HepG2 (cell line): ENCODE results near the gene MRPL30. TPM values are rescaled to one million over a fixed set of nuclear protein-coding genes. Genes with fewer than 3 reads are reported as not detected.

ENCODE experiments used
- AGO1 ChIP-seq: fragments of 200-400 bp; formaldehyde crosslinking; IDR thresholded peaks from 2 replicates; pipeline ENCODE4 v1.6.1; 2017; ENCODE audit warnings: mild to moderate bottlenecking, low read depth, low read length, moderate library complexity; ENCODE audit not compliant: poor library complexity, severe bottlenecking
- ARNT2 ChIP-seq: sonication (generic); formaldehyde crosslinking; IDR thresholded peaks from 2 replicates; pipeline ENCODE4 v1.8.0; 2022; ENCODE audit warnings: mild to moderate bottlenecking, low read depth, missing genetic modification reagents, moderate library complexity
- CERS6 ChIP-seq: sonication (generic); formaldehyde crosslinking; IDR thresholded peaks from 2 replicates; pipeline ENCODE4 v1.5.0; 2020; ENCODE audit warnings: missing genetic modification reagents
- DBP ChIP-seq: sonication (generic); formaldehyde crosslinking; IDR thresholded peaks from 2 replicates; pipeline ENCODE4 v1.4.0; 2020; ENCODE audit warnings: missing genetic modification reagents; ENCODE audit errors: not compliant biosample characterization
- KLF13 ChIP-seq: sonication (generic); formaldehyde crosslinking; IDR thresholded peaks from 2 replicates; pipeline ENCODE4 v1.4.0; 2020; ENCODE audit warnings: mild to moderate bottlenecking, missing genetic modification reagents
- LCORL ChIP-seq, 2 experiments: fragments of 450-650 bp in 1 of 2; sonication (generic) in 1 of 2; formaldehyde crosslinking in 1 of 2; IDR thresholded peaks; 2 replicates each; pipeline versions ENCODE4 v1.5.0 to v1.6.1; 2017 to 2020; ENCODE audit warnings: antibody characterized with exemption in 1 of 2, missing genetic modification reagents in 1 of 2
- MATR3 ChIP-seq: sonication (generic); formaldehyde crosslinking; IDR thresholded peaks from 2 replicates; pipeline ENCODE4 v1.4.0; 2020; ENCODE audit warnings: missing genetic modification reagents
- MAZ ChIP-seq, 2 experiments: sonication (generic) in 1 of 2; formaldehyde crosslinking in 1 of 2; IDR thresholded peaks; 2 replicates each; pipeline versions ENCODE4 v1.5.0 to v1.6.1; 2012 to 2020; ENCODE audit warnings: low read depth in 2 of 2, mild to moderate bottlenecking in 2 of 2, borderline replicate concordance in 1 of 2, improper control_type of control experiment in 1 of 2, low read length in 1 of 2, missing genetic modification reagents in 1 of 2, moderate library complexity in 1 of 2
- PHF5A ChIP-seq: IDR thresholded peaks from one replicate; pipeline ENCODE4 v1.6.1; 2018; ENCODE audit warnings: low read depth, missing genetic modification reagents; ENCODE audit not compliant: unreplicated experiment
- POLR2AphosphoS5 ChIP-seq: IDR thresholded peaks from 2 replicates; pipeline ENCODE4 v1.6.1; 2012; ENCODE audit warnings: low read depth, low read length
- REL ChIP-seq: sonication (generic); formaldehyde crosslinking; conservative IDR thresholded peaks from 2 replicates; pipeline ENCODE4 v1.8.0; 2022; ENCODE audit warnings: mild to moderate bottlenecking, missing genetic modification reagents, moderate library complexity
- ZNF326 ChIP-seq: sonication (generic); formaldehyde crosslinking; IDR thresholded peaks from 2 replicates; pipeline ENCODE4 v1.4.0; 2020; ENCODE audit warnings: missing genetic modification reagents, borderline replicate concordance
- polyA plus RNA-seq, 8 experiments: library from polyadenylated mRNA; depleted of rRNA in 3 of 8; stranded (reverse) in 7 of 8; unstranded in 1 of 8; fragments of >200 nt; fragmentation: Illumina TruSeq in 4 of 8; extraction: Trizol in 4 of 8; gene quantifications; 2 replicates each; pipeline versions ENCODE4 v1.2.1 to v1.2.3, GENCODE V29; 2011 to 2016; ENCODE audit warnings: low read depth in 4 of 8, missing spikeins in 1 of 8, mixed read lengths in 1 of 8; ENCODE audit not compliant: insufficient read depth in 1 of 8
- total RNA-seq, 5 experiments: library from RNA; depleted of rRNA; stranded (reverse); fragments of >200 nt; fragmentation: Illumina TruSeq; extraction: Trizol; gene quantifications; 2 replicates each; pipeline ENCODE4 v1.2.3, GENCODE V29; 2016; ENCODE audit warnings: low read depth in 1 of 5
- TF ChIP-seq, protein P1 (sequence below): sonication (generic); formaldehyde crosslinking; IDR thresholded peaks from 2 replicates; pipeline ENCODE4 v1.4.0; 2020; ENCODE audit warnings: low read depth, missing genetic modification reagents
- TF ChIP-seq, protein P2 (sequence below): IDR thresholded peaks from 2 replicates; pipeline ENCODE4 v1.6.1; 2016; ENCODE audit warnings: missing genetic modification reagents, missing compliant biosample characterization
- TF ChIP-seq, protein P3 (sequence below): sonication (generic); formaldehyde crosslinking; IDR thresholded peaks from 2 replicates; pipeline ENCODE4 v1.8.0; 2022; ENCODE audit warnings: mild to moderate bottlenecking, missing genetic modification reagents, moderate library complexity

The MRPL30 gene
- total and polyA plus RNA-seq, 2 of the 13 experiments (the other 11 are each of a cell fraction or from before 2014, with no cell fraction given), result 30.2 to 75.3 TPM

GRCh38 chr2:99154643-99155536 lies 26.1 kb upstream of the MRPL30 start, which contains the start of the genes LIPT1 and TSGA10 (continued):
- TF ChIP-seq, protein P1, sequence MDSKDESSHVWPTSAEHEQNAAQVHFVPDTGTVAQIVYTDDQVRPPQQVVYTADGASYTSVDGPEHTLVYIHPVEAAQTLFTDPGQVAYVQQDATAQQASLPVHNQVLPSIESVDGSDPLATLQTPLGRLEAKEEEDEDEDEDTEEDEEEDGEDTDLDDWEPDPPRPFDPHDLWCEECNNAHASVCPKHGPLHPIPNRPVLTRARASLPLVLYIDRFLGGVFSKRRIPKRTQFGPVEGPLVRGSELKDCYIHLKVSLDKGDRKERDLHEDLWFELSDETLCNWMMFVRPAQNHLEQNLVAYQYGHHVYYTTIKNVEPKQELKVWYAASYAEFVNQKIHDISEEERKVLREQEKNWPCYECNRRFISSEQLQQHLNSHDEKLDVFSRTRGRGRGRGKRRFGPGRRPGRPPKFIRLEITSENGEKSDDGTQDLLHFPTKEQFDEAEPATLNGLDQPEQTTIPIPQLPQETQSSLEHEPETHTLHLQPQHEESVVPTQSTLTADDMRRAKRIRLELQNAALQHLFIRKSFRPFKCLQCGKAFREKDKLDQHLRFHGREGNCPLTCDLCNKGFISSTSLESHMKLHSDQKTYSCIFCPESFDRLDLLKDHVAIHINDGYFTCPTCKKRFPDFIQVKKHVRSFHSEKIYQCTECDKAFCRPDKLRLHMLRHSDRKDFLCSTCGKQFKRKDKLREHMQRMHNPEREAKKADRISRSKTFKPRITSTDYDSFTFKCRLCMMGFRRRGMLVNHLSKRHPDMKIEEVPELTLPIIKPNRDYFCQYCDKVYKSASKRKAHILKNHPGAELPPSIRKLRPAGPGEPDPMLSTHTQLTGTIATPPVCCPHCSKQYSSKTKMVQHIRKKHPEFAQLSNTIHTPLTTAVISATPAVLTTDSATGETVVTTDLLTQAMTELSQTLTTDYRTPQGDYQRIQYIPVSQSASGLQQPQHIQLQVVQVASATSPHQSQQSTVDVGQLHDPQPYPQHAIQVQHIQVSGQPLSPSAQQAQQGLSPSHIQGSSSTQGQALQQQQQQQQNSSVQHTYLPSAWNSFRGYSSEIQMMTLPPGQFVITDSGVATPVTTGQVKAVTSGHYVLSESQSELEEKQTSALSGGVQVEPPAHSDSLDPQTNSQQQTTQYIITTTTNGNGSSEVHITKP (CRISPR knock-in tag), result peak; percentile 89
- peak; percentile 49 for TF ChIP-seq DBP (CRISPR knock-in tag)
- 0 out of 2 replicates have a peak, but pooled peaks have one; percentile 73 for TF ChIP-seq REL
- peak; percentile 13; the same call in 1 of the 2 replicates for TF ChIP-seq CERS6 (CRISPR knock-in tag)
- no peak for TF ChIP-seq LCORL (IDR thresholded peaks at IDR 0.05)
- TF ChIP-seq LCORL (CRISPR knock-in tag; IDR thresholded peaks at IDR 0.05), result peak; percentile 86
- TF ChIP-seq ARNT2 (CRISPR knock-in tag), result peak; percentile 99
- TF ChIP-seq, protein P2, sequence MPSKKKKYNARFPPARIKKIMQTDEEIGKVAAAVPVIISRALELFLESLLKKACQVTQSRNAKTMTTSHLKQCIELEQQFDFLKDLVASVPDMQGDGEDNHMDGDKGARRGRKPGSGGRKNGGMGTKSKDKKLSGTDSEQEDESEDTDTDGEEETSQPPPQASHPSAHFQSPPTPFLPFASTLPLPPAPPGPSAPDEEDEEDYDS, result peak; percentile 96
- TF ChIP-seq KLF13, result peak; percentile 81; the same call in 1 of the 2 replicates
- TF ChIP-seq MAZ (IDR thresholded peaks at IDR 0.05; ENCODE audit: borderline replicate concordance, low read depth, low read length), result peak; percentile 80
- TF ChIP-seq MAZ (CRISPR knock-in tag; IDR thresholded peaks at IDR 0.05; ENCODE audit: low read depth), result peak; percentile 99
- TF ChIP-seq MATR3 (CRISPR knock-in tag), result no peak
- TF ChIP-seq, protein P3, sequence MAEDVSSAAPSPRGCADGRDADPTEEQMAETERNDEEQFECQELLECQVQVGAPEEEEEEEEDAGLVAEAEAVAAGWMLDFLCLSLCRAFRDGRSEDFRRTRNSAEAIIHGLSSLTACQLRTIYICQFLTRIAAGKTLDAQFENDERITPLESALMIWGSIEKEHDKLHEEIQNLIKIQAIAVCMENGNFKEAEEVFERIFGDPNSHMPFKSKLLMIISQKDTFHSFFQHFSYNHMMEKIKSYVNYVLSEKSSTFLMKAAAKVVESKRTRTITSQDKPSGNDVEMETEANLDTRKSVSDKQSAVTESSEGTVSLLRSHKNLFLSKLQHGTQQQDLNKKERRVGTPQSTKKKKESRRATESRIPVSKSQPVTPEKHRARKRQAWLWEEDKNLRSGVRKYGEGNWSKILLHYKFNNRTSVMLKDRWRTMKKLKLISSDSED (CRISPR knock-in tag), result no peak; the same call in 1 of the 2 replicates
- TF ChIP-seq ZNF326 (CRISPR knock-in tag), result no peak
- TF ChIP-seq AGO1, result peak; percentile 78
- TF ChIP-seq POLR2AphosphoS5, result peak; percentile 96
- peak; percentile 100 for TF ChIP-seq PHF5A (CRISPR knock-in tag)
